HCT116 (cell line): Measurements from ENCODE around the gene TTC23. TPM values are rescaled to one million over a fixed set of nuclear protein-coding genes. Genes with fewer than 3 reads are reported as not detected.

Experiments used
- ATAC-seq: fragments of 200-7000 bp; cut with Tn5 transposase; 2 replicates; pipeline ENCODE4 v1.9.1; 2020; ENCODE audit warnings: mild to moderate bottlenecking, moderate library complexity
- BruUV-seq: library from RNA; stranded (reverse); fragments of 400-500 nt; replicated peaks from 2 replicates; lab custom pipeline; 2021; lab: Mats Ljungman, UMichigan
- CTCF ChIA-PET: fragments of 300-600 bp; sonication (Branson Sonifier 250); formaldehyde crosslinking; loops from one replicate; lab custom pipeline; 2021; ENCODE audit warnings: antibody characterized with exemption; lab: Charles Lee
- POLR2A ChIA-PET: fragments of 300-600, 350-600 bp; sonication (Branson Sonifier 250); formaldehyde crosslinking; loops from one replicate; lab custom pipeline; 2021; ENCODE audit warnings: antibody characterized with exemption; lab: Charles Lee
- RAD21 ChIA-PET, 2 experiments: fragments of 300-600 bp; sonication (Branson Sonifier 250); formaldehyde crosslinking; loops; one replicate each; lab custom pipeline; 2023; ENCODE audit warnings: low total read pairs in 2 of 2; ENCODE audit not compliant: uncharacterized antibody in 2 of 2, unreplicated experiment in 2 of 2, low non-redundant PET in 1 of 2; lab: Charles Lee
- DNase-seq: peaks from one replicate; pipeline ENCODE4 v3.0.0-alpha.2; 2010; ENCODE audit warnings: low read depth, low spot score
- H2AFZ ChIP-seq: fragments of 200-600 bp; shearing (Covaris generic), sonication (generic); 2 replicates; pipeline ENCODE4 v1.6.1; 2017; ENCODE audit warnings: low read depth, mixed run types, mixed read lengths, antibody characterized with exemption, low read length; ENCODE audit not compliant: poor library complexity, severe bottlenecking
- H3K27ac ChIP-seq: 2 replicates; pipeline ENCODE4 v1.5.1; 2012; ENCODE audit warnings: low read depth, low read length
- H3K27me3 ChIP-seq: fragments of 200-600 bp; sonication (generic); 2 replicates; pipeline ENCODE4 v1.6.1; 2016; ENCODE audit warnings: mixed run types, low read length, mixed read lengths; ENCODE audit not compliant: insufficient read depth
- H3K36me3 ChIP-seq, 2 experiments: fragments of 200-500 bp in 1 of 2; fragments of 200-600 bp in 1 of 2; sonication (Bioruptor generic) in 1 of 2; sonication (generic) in 1 of 2; 2 replicates each; pipeline versions ENCODE4 v1.5.1 to v1.6.1; 2014 to 2016; ENCODE audit warnings: low read length in 2 of 2, inconsistent platforms in 1 of 2, mixed read lengths in 1 of 2, mixed run types in 1 of 2; ENCODE audit not compliant: insufficient read depth in 2 of 2, control insufficient read depth in 1 of 2
- H3K4me1 ChIP-seq, 2 experiments: fragments of 200-600 bp in 1 of 2; sonication (generic) in 1 of 2; 2 replicates each; pipeline versions ENCODE4 v1.5.1 to v1.6.1; 2012 to 2017; ENCODE audit warnings: low read length in 2 of 2, inconsistent platforms in 1 of 2, mild to moderate bottlenecking in 1 of 2, mixed read lengths in 1 of 2, mixed run types in 1 of 2, moderate library complexity in 1 of 2; ENCODE audit not compliant: insufficient read depth in 2 of 2, control insufficient read depth in 1 of 2
- H3K4me2 ChIP-seq: fragments of 200-600 bp; sonication (generic); 2 replicates; pipeline ENCODE4 v1.6.1; 2017; ENCODE audit warnings: mixed run types, low read length, mixed read lengths
- H3K4me3 ChIP-seq, 2 experiments: fragments of 200-600 bp in 1 of 2; sonication (generic) in 1 of 2; replicated peaks in 1 of 2; 2 replicates each; pipeline ENCODE4 v1.5.1; 2011 to 2016; ENCODE audit warnings: low read length in 2 of 2, control low read depth in 1 of 2, low read depth in 1 of 2, mild to moderate bottlenecking in 1 of 2, mixed read lengths in 1 of 2, mixed run types in 1 of 2
- H3K79me2 ChIP-seq: fragments of 200-600 bp; sonication (generic); 2 replicates; pipeline ENCODE4 v1.6.1; 2017; ENCODE audit warnings: mild to moderate bottlenecking, mixed run types, low read length, moderate library complexity, mixed read lengths; ENCODE audit not compliant: insufficient read depth
- H3K9ac ChIP-seq: fragments of 200-600 bp; sonication (generic); 2 replicates; pipeline ENCODE4 v1.6.1; 2016; ENCODE audit warnings: low read length, mixed read lengths
- H3K9me2 ChIP-seq: fragments of 200-600 bp; sonication (generic), shearing (Covaris generic); 2 replicates; pipeline ENCODE4 v1.6.1; 2017; ENCODE audit warnings: mixed run types, mild to moderate bottlenecking, moderate library complexity; ENCODE audit not compliant: insufficient read depth
- H3K9me3 ChIP-seq, 2 experiments: fragments of 200-500 bp in 1 of 2; fragments of 200-600 bp in 1 of 2; sonication (Bioruptor generic) in 1 of 2; sonication (generic) in 1 of 2; 2 replicates each; pipeline ENCODE4 v1.6.1; 2014 to 2017; ENCODE audit warnings: low read length in 2 of 2, mixed read lengths in 2 of 2, inconsistent platforms in 1 of 2, low read depth in 1 of 2, mild to moderate bottlenecking in 1 of 2, mixed run types in 1 of 2, moderate library complexity in 1 of 2; ENCODE audit not compliant: control insufficient read depth in 1 of 2, insufficient read depth in 1 of 2
- H4K20me1 ChIP-seq: fragments of 200-600 bp; sonication (generic), shearing (Covaris generic); 2 replicates; pipeline ENCODE4 v1.6.1; 2017; ENCODE audit warnings: mixed run types, mild to moderate bottlenecking, moderate library complexity; ENCODE audit not compliant: insufficient read depth
- CBX3 ChIP-seq: IDR thresholded peaks from 2 replicates; pipeline ENCODE4 v1.6.1; 2012; ENCODE audit warnings: low read depth
- CEBPB ChIP-seq: IDR thresholded peaks from 2 replicates; pipeline ENCODE4 v1.6.1; 2012; ENCODE audit warnings: low read depth
- EZH2phosphoT487 ChIP-seq: fragments of 200-600 bp; IDR thresholded peaks from 2 replicates; pipeline ENCODE4 v1.6.1; 2018; ENCODE audit warnings: antibody characterized with exemption, borderline replicate concordance
- FOSL1 ChIP-seq: IDR thresholded peaks from 2 replicates; pipeline ENCODE4 v1.6.1; 2012; ENCODE audit warnings: low read depth
- POLR2A ChIP-seq: IDR thresholded peaks from 2 replicates; pipeline ENCODE4 v1.7.0; 2011; ENCODE audit warnings: borderline replicate concordance; ENCODE audit not compliant: insufficient read depth, insufficient read length; ENCODE audit errors: extremely low read depth
- POLR2AphosphoS5 ChIP-seq: IDR thresholded peaks from 2 replicates; pipeline ENCODE4 v1.6.1; 2011; ENCODE audit warnings: mild to moderate bottlenecking, low read depth, low read length, moderate library complexity
- RAD21 ChIP-seq: IDR thresholded peaks from 2 replicates; pipeline ENCODE4 v1.6.1; 2012; ENCODE audit warnings: low read depth, mild to moderate bottlenecking
- SIN3A ChIP-seq: IDR thresholded peaks from 2 replicates; pipeline ENCODE4 v1.6.1; 2012; ENCODE audit warnings: low read depth
- SP1 ChIP-seq: IDR thresholded peaks from 2 replicates; pipeline ENCODE4 v1.6.1; 2012; ENCODE audit warnings: low read depth
- TCF7L2 ChIP-seq: IDR thresholded peaks from 2 replicates; pipeline ENCODE4 v1.7.0; 2011; ENCODE audit warnings: borderline replicate concordance, inconsistent platforms; ENCODE audit not compliant: insufficient read depth, insufficient read length; ENCODE audit errors: extremely low read depth
- YY1 ChIP-seq: IDR thresholded peaks from 2 replicates; pipeline ENCODE4 v1.6.1; 2011; ENCODE audit warnings: low read length, low read depth, moderate library complexity, mild to moderate bottlenecking; ENCODE audit not compliant: insufficient replicate concordance; ENCODE audit errors: extremely low read depth
- ZFX ChIP-seq: fragments of 450-650 bp; IDR thresholded peaks from 2 replicates; pipeline ENCODE4 v1.6.1; 2017
- ZNF274 ChIP-seq: fragments of 200-500 bp; sonication (Bioruptor generic); IDR thresholded peaks from 2 replicates; pipeline ENCODE4 v1.6.1; 2014; ENCODE audit warnings: mild to moderate bottlenecking, low read depth, low read length, inconsistent platforms
- intact Hi-C: fragments of 100-400 bp; cut with micrococcal nuclease; formaldehyde crosslinking; loops from 2 replicates; pipeline ENCODE4 v1.10.0; 2022
- total RNA-seq: library from RNA; stranded (reverse); gene quantifications from one replicate; pipeline ENCODE4 v1.2.1, GENCODE V29; 2021; ENCODE audit not compliant: unreplicated experiment
- TF ChIP-seq, protein P1 (sequence below): IDR thresholded peaks from 2 replicates; pipeline ENCODE4 v1.6.1; 2012
- TF ChIP-seq, protein P2 (sequence below): IDR thresholded peaks from 2 replicates; pipeline ENCODE4 v1.6.1; 2011; ENCODE audit warnings: mild to moderate bottlenecking, low read length, moderate library complexity; ENCODE audit not compliant: insufficient replicate concordance; ENCODE audit errors: extremely low read depth

TTC23 gene
- total RNA-seq, 1 experiment from 2014 or later, result 10.2 TPM

DNA sequence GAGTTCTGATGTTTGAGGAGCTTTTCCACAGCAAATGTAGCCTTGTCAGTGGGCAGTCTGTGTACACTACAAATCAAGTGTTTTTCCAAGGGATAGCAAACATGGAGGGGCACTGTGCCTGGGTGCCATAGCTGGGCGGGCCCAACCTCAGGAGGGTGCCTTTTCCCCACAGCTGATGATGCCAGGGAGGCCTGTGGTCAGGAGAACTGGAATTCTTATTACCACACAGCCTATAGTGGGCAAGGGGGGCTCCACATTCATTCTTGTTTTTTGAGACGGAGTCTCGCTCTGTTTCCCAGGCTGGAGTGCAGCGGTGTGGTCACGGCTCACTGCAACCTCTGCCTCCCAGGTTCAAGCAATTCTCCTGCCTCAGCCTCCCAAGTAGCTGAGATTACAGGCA is 102.7 kb downstream of the TTC23 start:
- ChIA-PET POLR2A (no interaction called here), CTCF (no interaction called here), RAD21 (no interaction called here)
- BruUV-seq, result no TSS peak
- no peaks in the 10 kb centered on the region for H3K9me2 ChIP-seq
- no peak overlapping the region for H3K4me3 ChIP-seq
- no peak for TF ChIP-seq ZFX
- TF ChIP-seq SP1, result no peak
- TF ChIP-seq POLR2A, result no peak
- TF ChIP-seq ZNF274, result no peak
- TF ChIP-seq CBX3, result no peak
- TF ChIP-seq CEBPB, result no peak
- TF ChIP-seq, protein P1, sequence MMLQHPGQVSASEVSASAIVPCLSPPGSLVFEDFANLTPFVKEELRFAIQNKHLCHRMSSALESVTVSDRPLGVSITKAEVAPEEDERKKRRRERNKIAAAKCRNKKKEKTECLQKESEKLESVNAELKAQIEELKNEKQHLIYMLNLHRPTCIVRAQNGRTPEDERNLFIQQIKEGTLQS, result no peak
- no peak for TF ChIP-seq RAD21
- no peak for TF ChIP-seq TCF7L2
- no peak for TF ChIP-seq POLR2AphosphoS5
- TF ChIP-seq YY1, result no peak
- no peak for TF ChIP-seq FOSL1
- no peak for TF ChIP-seq EZH2phosphoT487
- no peak for TF ChIP-seq SIN3A
- TF ChIP-seq, protein P2, sequence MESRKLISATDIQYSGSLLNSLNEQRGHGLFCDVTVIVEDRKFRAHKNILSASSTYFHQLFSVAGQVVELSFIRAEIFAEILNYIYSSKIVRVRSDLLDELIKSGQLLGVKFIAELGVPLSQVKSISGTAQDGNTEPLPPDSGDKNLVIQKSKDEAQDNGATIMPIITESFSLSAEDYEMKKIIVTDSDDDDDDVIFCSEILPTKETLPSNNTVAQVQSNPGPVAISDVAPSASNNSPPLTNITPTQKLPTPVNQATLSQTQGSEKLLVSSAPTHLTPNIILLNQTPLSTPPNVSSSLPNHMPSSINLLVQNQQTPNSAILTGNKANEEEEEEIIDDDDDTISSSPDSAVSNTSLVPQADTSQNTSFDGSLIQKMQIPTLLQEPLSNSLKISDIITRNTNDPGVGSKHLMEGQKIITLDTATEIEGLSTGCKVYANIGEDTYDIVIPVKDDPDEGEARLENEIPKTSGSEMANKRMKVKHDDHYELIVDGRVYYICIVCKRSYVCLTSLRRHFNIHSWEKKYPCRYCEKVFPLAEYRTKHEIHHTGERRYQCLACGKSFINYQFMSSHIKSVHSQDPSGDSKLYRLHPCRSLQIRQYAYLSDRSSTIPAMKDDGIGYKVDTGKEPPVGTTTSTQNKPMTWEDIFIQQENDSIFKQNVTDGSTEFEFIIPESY, result no peak
- H3K27me3 ChIP-seq, result no peaks in the 10 kb centered on the region
- ATAC-seq (no peak), DNase-seq (no peak)
- no peak overlapping the region for H3K27ac ChIP-seq
- no peak overlapping the region for H3K9ac ChIP-seq
- no peak overlapping the region for H2AFZ ChIP-seq
- no peaks in the 10 kb centered on the region for H3K79me2 ChIP-seq
- no peaks in the 10 kb centered on the region for H4K20me1 ChIP-seq
- intact Hi-C loops, result no loop called here
- H3K36me3 ChIP-seq, result no peaks in the 10 kb centered on the region
- H3K9me3 ChIP-seq, result no peaks in the 10 kb centered on the region
- no peak overlapping the region for H3K4me2 ChIP-seq
- H3K4me1 ChIP-seq, result no peaks in the 10 kb centered on the region
